ENCODE measurements around the gene SLC16A13. TPM values are rescaled to one million over a fixed set of nuclear protein-coding genes. Genes with fewer than 3 reads are reported as not detected.
A peak's percentile ranks its signal among the peaks of the same experiment; 100 is the strongest.
"Not testable (repeated sequence)": the region's sequence is repeated elsewhere in the genome, so short reads cannot be mapped to it uniquely, and the experiment has no call there.

SLC16A13 gene
- 1 to 10 TPM in 5 of 8 experiments, under 1 TPM in 3; 0.61 to 2.7 (median 1.1) TPM for total RNA-seq

GRCh38 chr17:7035591-7036368 is at the start of gene SLC16A13:
Gene SLC16A13, plus strand, starts transcription at chr17:7036015. Its CDS starts 368 bp downstream, at chr17:7036383.
- in situ Hi-C loops (cut with MboI; ENCODE audit: low pct_unique_long_range_greater_than_20kb in 2 of 9, low sequenced_read_pairs in 9 of 9, unreplicated experiment in 9 of 9): loop anchor here in 5 of 9 experiments (25.0 kb wide), 4 partner anchors 102 to 527 kb away; partner anchors contain the start of genes SENP3 (in 1 of the 5), SLC2A4 (in 1 of the 5), TNFSF13 (in 1 of the 5) and YBX2 (in 1 of the 5)
- 0 to 3% (median 0%) methylated on average over 1 to 8 of the region's 52 CpGs; no CpG with 5 or more reads in 5 of the 10 experiments for WGBS, 10 experiments

GRCh38 chr17:6986676-6987075 is 49.1 kb upstream of the SLC16A13 start:
- no peaks in the 10 kb centered on the region for H3K4me1 ChIP-seq (replicated peaks in 1 of 2)
- H3K4me3 ChIP-seq: no peak overlapping the region
- no peak overlapping the region for H3K27ac ChIP-seq
- WGBS, 10 experiments: 31 to 95% (median 66%) methylated on average over 1 to 3 of the region's 3 CpGs
- in situ Hi-C loops (cut with MboI; ENCODE audit: low pct_unique_long_range_greater_than_20kb in 2 of 9, low sequenced_read_pairs in 9 of 9, unreplicated experiment in 9 of 9): loop anchor here in 1 of 9 experiments (10.0 kb wide), 1 partner anchor 62 kb away; no protein-coding TSS in a partner anchor
- no peak for ATAC-seq (replicated peaks in 6 of 8)

More at GRCh38 chr17:7035591-7036368, at the start of gene SLC16A13:
- peak within 1 kb of the TSS; percentile 49 to 75 for H3K27ac ChIP-seq
- peaks cover 7 to 8% of the 10 kb centered on the region in 2 donors for H3K4me1 ChIP-seq (replicated peaks in 1 of 2)
- ATAC-seq (replicated peaks in 6 of 8): peak; percentile 89 to 97 (median 93)
- H3K4me3 ChIP-seq: peak within 1 kb of the TSS; percentile 56 to 80 (median 66)

GRCh38 chr17:6989779-6990178 is 46.0 kb upstream of the SLC16A13 start:
- no peak for ATAC-seq (replicated peaks in 6 of 8)
- Histone ChIP-seq H3K4me3 (no peak overlapping the region), H3K27ac (no peak overlapping the region), H3K4me1 (replicated peaks in 1 of 2) (no peaks in the 10 kb centered on the region)
- in situ Hi-C loops (cut with MboI; ENCODE audit: low pct_unique_long_range_greater_than_20kb in 2 of 9, low sequenced_read_pairs in 9 of 9, unreplicated experiment in 9 of 9): loop anchor here in 1 of 9 experiments (10.0 kb wide), 1 partner anchor 65 kb away; no protein-coding TSS in a partner anchor
- WGBS, 10 experiments: 14 to 100% (median 89%) methylated on average over 1 of the region's 2 CpGs; no CpG with 5 or more reads in 3 of the 10 experiments

GRCh38 chr17:6993613-6994056 is 42.2 kb upstream of the SLC16A13 start:
- in situ Hi-C loops (cut with MboI; ENCODE audit: low pct_unique_long_range_greater_than_20kb in 2 of 9, low sequenced_read_pairs in 9 of 9, unreplicated experiment in 9 of 9): not testable (repeated sequence)

DNA sequence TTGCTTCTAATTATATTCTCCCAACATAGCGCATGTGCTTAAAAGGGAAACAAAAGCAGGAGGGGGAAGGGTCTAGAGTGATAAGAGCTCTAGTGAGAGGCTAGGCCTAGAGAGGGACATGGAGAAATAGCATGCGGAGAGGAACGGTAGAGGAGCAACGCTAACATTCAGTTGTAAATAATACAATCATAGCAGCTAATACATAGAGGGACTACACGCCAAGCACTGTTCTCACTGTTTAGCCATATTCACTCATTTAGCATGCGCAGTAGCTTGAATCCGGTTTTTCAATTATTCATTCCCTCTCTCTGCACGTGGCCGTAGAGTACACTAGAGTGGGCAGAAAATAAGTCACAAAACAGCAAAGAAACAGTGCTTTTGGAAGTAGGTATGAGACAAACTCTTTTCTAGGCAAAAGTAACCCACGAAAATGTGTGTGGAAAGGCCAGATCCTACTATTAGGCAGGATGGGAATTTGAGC is 41.7 kb upstream of the SLC16A13 start:
- in situ Hi-C loops (cut with MboI; ENCODE audit: low pct_unique_long_range_greater_than_20kb in 2 of 9, low sequenced_read_pairs in 9 of 9, unreplicated experiment in 9 of 9): no loop called here
- peak in 2 of 8 experiments; percentile 22 to 71 for ATAC-seq (replicated peaks in 6 of 8)
- peaks cover 0 to 2% of the 10 kb centered on the region in 2 donors for H3K4me1 ChIP-seq (replicated peaks in 1 of 2)
- no peak overlapping the region for H3K4me3 ChIP-seq
- 67 to 100% (median 86%) methylated on average over 2 to 9 of the region's 10 CpGs; no CpG with 5 or more reads in 1 of the 10 experiments for WGBS, 10 experiments
- no peak overlapping the region for H3K27ac ChIP-seq

More at GRCh38 chr17:6993613-6994056, 42.2 kb upstream of the SLC16A13 start:
- not testable (repeated sequence) for H3K27ac ChIP-seq; H3K4me3 ChIP-seq; H3K4me1 ChIP-seq (replicated peaks in 1 of 2); ATAC-seq (replicated peaks in 6 of 8)
- 72 to 100% (median 80%) methylated on average over 1 to 5 of the region's 5 CpGs; no CpG with 5 or more reads in 5 of the 10 experiments for WGBS, 10 experiments

GRCh38 chr17:6994666-6995256 is 41.1 kb upstream of the SLC16A13 start:
- 53 to 96% (median 85%) methylated on average over 1 to 8 of the region's 9 CpGs; no CpG with 5 or more reads in 2 of the 10 experiments for WGBS, 10 experiments

GRCh38 chr17:6995500-6996255 is 40.1 kb upstream of the SLC16A13 start, which contains the start of gene ALOX12:
Gene ALOX12, plus strand, starts transcription at chr17:6996049. Its CDS starts 69 bp downstream, at chr17:6996118.
- in situ Hi-C loops (cut with MboI; ENCODE audit: low pct_unique_long_range_greater_than_20kb in 2 of 9, low sequenced_read_pairs in 9 of 9, unreplicated experiment in 9 of 9): no loop called here
- Histone ChIP-seq H3K4me1 (replicated peaks in 1 of 2) (peaks cover 0 to 2% of the 10 kb centered on the region in 2 donors), H3K4me3 (no peak within 1 kb of the TSS), H3K27ac (no peak within 1 kb of the TSS)
- WGBS, 10 experiments: 47% methylated on average over 3 of the region's 64 CpGs; no CpG with 5 or more reads in 9 of the 10 experiments
- peak in 6 of 8 experiments; percentile 24 to 83 (median 62) for ATAC-seq (replicated peaks in 6 of 8)

More at GRCh38 chr17:6994666-6995256, 41.1 kb upstream of the SLC16A13 start:
- in situ Hi-C loops (cut with MboI; ENCODE audit: low pct_unique_long_range_greater_than_20kb in 2 of 9, low sequenced_read_pairs in 9 of 9, unreplicated experiment in 9 of 9): no loop called here
- H3K4me3 ChIP-seq: no peak overlapping the region
- no peak overlapping the region for H3K27ac ChIP-seq
- ATAC-seq (replicated peaks in 6 of 8): no peak
- peaks cover 0 to 2% of the 10 kb centered on the region in 2 donors for H3K4me1 ChIP-seq (replicated peaks in 1 of 2)

DNA sequence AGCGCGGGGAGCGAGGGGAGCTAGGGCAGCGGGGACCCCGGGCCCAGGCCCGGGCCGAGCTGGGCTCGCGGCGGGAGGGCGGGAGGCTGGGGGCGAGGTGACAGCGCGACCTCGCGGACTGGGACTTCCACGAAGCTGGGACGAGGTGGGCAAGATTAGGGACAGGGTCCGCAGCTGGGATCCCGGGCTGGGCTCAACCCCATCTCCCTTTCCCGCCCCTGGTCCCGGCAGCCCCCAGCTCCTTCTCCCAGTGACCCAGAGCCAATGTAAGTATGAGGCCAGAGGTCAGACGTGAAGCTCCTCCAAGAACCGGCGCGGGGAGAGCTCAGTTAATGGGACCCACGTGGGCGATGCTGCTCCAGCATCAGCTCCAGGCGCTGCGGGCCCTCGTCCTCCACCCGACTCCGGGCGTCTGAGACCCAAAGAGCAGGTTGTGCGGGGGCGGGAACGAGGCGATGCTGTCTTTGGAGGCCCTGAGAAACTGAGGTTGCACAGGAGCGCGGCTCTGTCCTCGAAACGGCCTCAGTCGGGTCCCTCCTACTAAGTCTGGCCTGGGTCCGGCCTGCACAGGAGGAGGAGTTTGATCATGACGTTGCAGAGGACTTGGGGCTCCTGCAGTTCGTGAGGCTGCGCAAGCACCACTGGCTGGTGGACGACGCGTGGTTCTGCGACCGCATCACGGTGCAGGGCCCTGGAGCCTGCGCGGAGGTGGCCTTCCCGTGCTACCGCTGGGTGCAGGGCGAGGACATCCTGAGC is 39.4 kb upstream of the SLC16A13 start:
- H3K4me3 ChIP-seq: no peak overlapping the region
- in situ Hi-C loops (cut with MboI; ENCODE audit: low pct_unique_long_range_greater_than_20kb in 2 of 9, low sequenced_read_pairs in 9 of 9, unreplicated experiment in 9 of 9): no loop called here
- peak in 4 of 8 experiments; percentile 10 to 41 (median 26) for ATAC-seq (replicated peaks in 6 of 8)
- WGBS, 10 experiments: 20 to 93% (median 53%) methylated on average over 3 to 20 of the region's 58 CpGs; no CpG with 5 or more reads in 6 of the 10 experiments
- H3K4me1 ChIP-seq (replicated peaks in 1 of 2): peaks cover 0 to 2% of the 10 kb centered on the region in 2 donors
- H3K27ac ChIP-seq: no peak overlapping the region

DNA sequence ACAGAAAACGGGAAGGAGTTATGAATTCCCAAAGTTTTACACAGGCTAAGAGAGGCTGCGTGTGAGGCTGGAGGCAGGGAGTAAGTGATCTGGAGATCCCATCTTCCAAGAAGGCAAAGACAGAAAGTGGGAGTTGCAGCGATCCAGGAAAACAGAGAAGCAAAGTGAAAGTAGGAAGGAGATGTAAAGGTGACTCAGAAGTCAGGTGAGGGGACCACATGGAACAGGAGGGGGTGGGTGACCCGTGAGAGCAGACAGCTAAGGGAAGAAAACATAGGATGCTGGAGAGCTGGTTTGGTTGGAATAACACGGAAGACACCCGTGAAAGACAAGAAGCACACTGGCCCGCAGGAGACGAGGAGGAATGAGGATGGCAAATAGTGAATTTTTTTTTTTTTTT is 38.6 kb upstream of the SLC16A13 start:
- in situ Hi-C loops (cut with MboI; ENCODE audit: low pct_unique_long_range_greater_than_20kb in 2 of 9, low sequenced_read_pairs in 9 of 9, unreplicated experiment in 9 of 9): no loop called here
- Histone ChIP-seq H3K27ac (no peak overlapping the region), H3K4me1 (replicated peaks in 1 of 2) (peaks cover 0 to 2% of the 10 kb centered on the region in 2 donors), H3K4me3 (no peak overlapping the region)
- WGBS, 10 experiments: 73 to 92% (median 90%) methylated on average over 2 to 8 of the region's 8 CpGs; no CpG with 5 or more reads in 1 of the 10 experiments
- no peak for ATAC-seq (replicated peaks in 6 of 8)

- Histone ChIP-seq H3K4me1 (replicated peaks in 1 of 2) (peaks cover 0 to 2% of the 10 kb centered on the region in 2 donors), H3K27ac (no peak overlapping the region), H3K4me3 (no peak overlapping the region)
- ATAC-seq (replicated peaks in 6 of 8): no peak
- in situ Hi-C loops (cut with MboI; ENCODE audit: low pct_unique_long_range_greater_than_20kb in 2 of 9, low sequenced_read_pairs in 9 of 9, unreplicated experiment in 9 of 9): no loop called here
- WGBS, 10 experiments: 65 to 93% (median 80%) methylated on average over 1 to 10 of the region's 11 CpGs; no CpG with 5 or more reads in 3 of the 10 experiments
These were observed 36.8 kb upstream of the SLC16A13 start for GRCh38 chr17:6998855-6999508.

DNA sequence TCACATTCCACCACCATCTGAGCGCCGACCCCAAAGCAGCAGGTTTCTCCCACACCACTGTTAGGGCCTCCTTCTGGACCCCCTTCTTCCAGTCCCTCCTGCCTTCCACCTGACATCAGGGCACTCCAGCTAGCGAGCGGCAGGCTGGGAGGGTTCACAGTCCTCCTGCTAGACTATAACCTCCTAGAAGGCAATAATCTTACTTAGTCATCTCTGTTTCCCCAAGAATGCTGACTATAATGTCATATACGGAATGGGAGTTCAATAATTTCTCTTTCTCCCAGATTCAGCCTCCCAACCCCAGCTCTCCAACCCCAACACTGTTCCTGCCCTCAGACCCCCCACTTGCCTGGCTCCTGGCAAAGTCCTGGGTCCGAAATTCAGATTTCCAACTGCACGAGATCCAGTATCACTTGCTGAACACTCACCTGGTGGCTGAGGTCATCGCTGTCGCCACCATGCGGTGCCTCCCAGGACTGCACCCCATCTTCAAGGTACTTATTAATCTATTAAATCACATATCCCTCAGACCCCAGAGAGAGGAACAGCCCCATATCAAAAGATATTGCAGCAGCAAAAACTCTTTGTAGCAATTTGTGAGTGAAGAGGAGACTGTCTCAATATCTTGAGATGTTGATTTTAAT is 34.4 kb upstream of the SLC16A13 start:
- H3K4me3 ChIP-seq: no peak overlapping the region
- H3K4me1 ChIP-seq (replicated peaks in 1 of 2): no peaks in the 10 kb centered on the region
- in situ Hi-C loops (cut with MboI; ENCODE audit: low pct_unique_long_range_greater_than_20kb in 2 of 9, low sequenced_read_pairs in 9 of 9, unreplicated experiment in 9 of 9): loop anchor here in 5 of 9 experiments (10.0 to 25.0 kb wide), 4 partner anchors 87 to 339 kb away; partner anchors contain the start of genes C17orf100 (in 2 of the 5) and MED31 (in 2 of the 5)
- no peak overlapping the region for H3K27ac ChIP-seq
- peak in 1 of 8 experiments; percentile 25 for ATAC-seq (replicated peaks in 6 of 8)
- 25 to 100% (median 74%) methylated on average over 1 to 8 of the region's 10 CpGs; no CpG with 5 or more reads in 1 of the 10 experiments for WGBS, 10 experiments

Data from motor neuron (in vitro differentiated cells).